Measurements from ENCODE around the gene GRAMD2B. TPM values are rescaled to one million over a fixed set of nuclear protein-coding genes. Genes with fewer than 3 reads are reported as not detected.

The GRAMD2B gene
- total RNA-seq, 4 donors from 2014 or later, result 38.0 to 165 (median 129) TPM

GRCh38 chr5:126543009-126543408 is 119.8 kb downstream of the GRAMD2B start:
- Histone ChIP-seq H3K36me3 (peaks cover 0 to 10% (median 0%) of the 10 kb centered on the region in 3 donors), H3K27me3 (no peaks in the 10 kb centered on the region), H3K4me1 (no peaks in the 10 kb centered on the region), H3K4me3 (no peak overlapping the region), H3K27ac (no peak overlapping the region), H3K9me3 (no peaks in the 10 kb centered on the region)
- no peak for DNase-seq
- TF ChIP-seq CTCF (IDR thresholded peaks at IDR 0.05) (no peak), POLR2A (IDR thresholded peaks at IDR 0.05) (no peak)

GRCh38 chr5:126543660-126544059 is 120.5 kb downstream of the GRAMD2B start:
- H3K9me3 ChIP-seq, result no peaks in the 10 kb centered on the region
- no peaks in the 10 kb centered on the region for H3K4me1 ChIP-seq
- no peaks in the 10 kb centered on the region for H3K27me3 ChIP-seq
- H3K4me3 ChIP-seq, result no peak overlapping the region
- DNase-seq, result peak in 1 of 3 donors; percentile 67
- peaks cover 0 to 10% (median 0%) of the 10 kb centered on the region in 3 donors for H3K36me3 ChIP-seq
- no peak overlapping the region for H3K27ac ChIP-seq
- TF ChIP-seq POLR2A (IDR thresholded peaks at IDR 0.05) (no peak), CTCF (IDR thresholded peaks at IDR 0.05) (no peak)

Other genes with a start within 250 kb of the GRAMD2B start
- gene ALDH7A1, start 171.8 kb downstream of the GRAMD2B start, total RNA-seq, result 10 to 100 TPM; 19.4 to 25.7 (median 22.0) TPM
- gene PHAX, start 177.5 kb downstream of the GRAMD2B start, total RNA-seq, result 10 to 100 TPM; 25.6 to 31.4 (median 27.4) TPM

All from Peyer's patch (tissue), 4 donors.